GM12873 (cell line): ENCODE data around the gene TRNAU1AP.

ENCODE experiments used
- CTCF ChIP-seq: IDR thresholded peaks from 2 replicates; pipeline ENCODE4 v1.5.1; 2012; ENCODE audit warnings: low read depth, mild to moderate bottlenecking, moderate library complexity, low read length, control low read depth; ENCODE audit not compliant: insufficient read depth; ENCODE audit errors: missing control alignments

Gene TRNAU1AP

GRCh38 chr1:28577738-28578536, 25.1 kb downstream of the TRNAU1AP start:
- TF ChIP-seq CTCF = no peak

GRCh38 chr1:28578696-28579218, 25.9 kb downstream of the TRNAU1AP start:
- TF ChIP-seq CTCF = no peak

- no peak for TF ChIP-seq CTCF
Observed at GRCh38 chr1:28579401-28579800, 26.5 kb downstream of the TRNAU1AP start.

GRCh38 chr1:28580722-28581530, 28.0 kb downstream of the TRNAU1AP start:
- peak; percentile 59 for TF ChIP-seq CTCF

- peak; percentile 24 for TF ChIP-seq CTCF
Observed at GRCh38 chr1:28581531-28582247, 28.8 kb downstream of the TRNAU1AP start.

- TF ChIP-seq CTCF = no peak
Observed at GRCh38 chr1:28582248-28582615, 29.3 kb downstream of the TRNAU1AP start.

GRCh38 chr1:28591708-28592320, 38.9 kb downstream of the TRNAU1AP start, which contains the start of gene RAB42:
Gene RAB42 (plus strand): TSS chr1:28592265. CDS start chr1:28592512, 247 bp downstream.
- TF ChIP-seq CTCF = no peak
